OCI-LY7 (cell line): ENCODE results near the gene PRCP.

Source experiments
- CTCF ChIP-seq: fragments of 200-600 bp; sonication (generic); conservative IDR thresholded peaks from 2 replicates; pipeline ENCODE4 v1.5.1; 2014; ENCODE audit warnings: mild to moderate bottlenecking, antibody characterized with exemption, low read length, moderate library complexity, mixed read lengths
- EZH2phosphoT487 ChIP-seq: fragments of 200-600 bp; sonication (generic); IDR thresholded peaks from 2 replicates; pipeline ENCODE4 v1.6.1; 2018; ENCODE audit warnings: low read depth, borderline replicate concordance, mild to moderate bottlenecking, mixed run types, antibody characterized with exemption, low read length, moderate library complexity, mixed read lengths

GRCh38 chr11:82927264-82927880 lies 27.1 kb upstream of the PRCP start:
- TF ChIP-seq CTCF (peak; percentile 99), EZH2phosphoT487 (no peak)
